ENCODE measurements around the gene CYGB.

The CYGB gene

DNA sequence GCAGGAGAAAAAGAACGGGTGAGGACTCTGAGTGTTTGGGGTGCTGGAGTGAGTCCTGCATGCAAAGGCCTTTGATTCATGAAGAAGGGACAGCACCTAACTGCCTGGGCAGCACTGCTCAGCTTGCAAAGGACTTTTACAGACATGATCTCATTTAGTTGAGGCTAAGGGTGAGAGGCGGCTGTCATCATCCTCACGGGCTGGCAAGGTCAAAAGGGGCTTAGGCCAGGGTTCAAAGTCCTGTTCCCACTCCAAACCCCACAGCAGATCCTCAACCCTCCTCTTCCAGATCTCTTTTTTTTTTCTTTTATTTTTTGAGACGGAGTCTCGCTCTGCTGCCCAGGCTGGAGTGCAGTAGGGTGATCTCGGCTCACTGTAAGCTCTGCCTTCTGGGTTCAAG is 41.0 kb downstream of the CYGB start:
- no peak overlapping the region for H3K27ac ChIP-seq
- in situ Hi-C loops (cut with HindIII; ENCODE audit: low pct_ligation_motif_present, low sequenced_read_pairs), result no loop called here
- TF ChIP-seq, protein P1, sequence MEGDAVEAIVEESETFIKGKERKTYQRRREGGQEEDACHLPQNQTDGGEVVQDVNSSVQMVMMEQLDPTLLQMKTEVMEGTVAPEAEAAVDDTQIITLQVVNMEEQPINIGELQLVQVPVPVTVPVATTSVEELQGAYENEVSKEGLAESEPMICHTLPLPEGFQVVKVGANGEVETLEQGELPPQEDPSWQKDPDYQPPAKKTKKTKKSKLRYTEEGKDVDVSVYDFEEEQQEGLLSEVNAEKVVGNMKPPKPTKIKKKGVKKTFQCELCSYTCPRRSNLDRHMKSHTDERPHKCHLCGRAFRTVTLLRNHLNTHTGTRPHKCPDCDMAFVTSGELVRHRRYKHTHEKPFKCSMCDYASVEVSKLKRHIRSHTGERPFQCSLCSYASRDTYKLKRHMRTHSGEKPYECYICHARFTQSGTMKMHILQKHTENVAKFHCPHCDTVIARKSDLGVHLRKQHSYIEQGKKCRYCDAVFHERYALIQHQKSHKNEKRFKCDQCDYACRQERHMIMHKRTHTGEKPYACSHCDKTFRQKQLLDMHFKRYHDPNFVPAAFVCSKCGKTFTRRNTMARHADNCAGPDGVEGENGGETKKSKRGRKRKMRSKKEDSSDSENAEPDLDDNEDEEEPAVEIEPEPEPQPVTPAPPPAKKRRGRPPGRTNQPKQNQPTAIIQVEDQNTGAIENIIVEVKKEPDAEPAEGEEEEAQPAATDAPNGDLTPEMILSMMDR (IDR thresholded peaks at IDR 0.05; ENCODE audit: low read depth, low read length, missing control alignments), result no peak

DNA sequence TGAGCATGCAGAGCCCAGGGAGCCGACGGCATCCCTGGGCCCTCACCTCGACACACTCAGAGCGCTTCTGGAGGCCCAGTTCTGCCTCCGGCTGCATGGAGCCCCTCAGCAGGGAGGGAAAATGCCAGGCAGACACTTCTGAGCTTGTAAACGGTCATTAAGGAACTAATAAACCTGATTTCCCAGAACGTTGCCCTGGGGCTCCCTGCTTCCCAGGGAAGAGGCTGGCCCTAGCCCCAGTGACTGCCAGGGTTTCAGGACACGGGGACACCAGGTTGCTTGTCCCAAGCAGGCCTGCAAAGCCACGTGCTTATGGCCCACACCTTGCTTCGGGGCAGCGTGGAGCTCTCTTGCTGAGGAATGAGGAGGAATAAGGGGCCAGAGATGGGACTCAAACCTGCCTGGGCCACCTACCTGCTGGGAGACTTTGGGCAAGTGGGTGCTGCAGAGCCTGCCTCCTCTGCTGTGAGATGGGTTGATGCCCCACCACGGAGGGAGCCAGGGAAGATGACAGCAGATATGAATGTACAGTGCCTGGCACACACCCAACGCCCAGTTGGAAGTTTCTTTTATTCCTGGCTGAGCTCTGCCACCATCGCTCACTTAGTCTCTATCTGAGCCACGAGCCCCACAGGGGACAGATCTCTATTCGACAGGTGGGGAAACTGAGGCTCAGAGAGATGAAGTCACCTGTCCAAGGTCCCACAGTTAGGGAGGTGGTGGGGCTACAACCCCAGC is 41.7 kb downstream of the CYGB start:
- H3K4me3 ChIP-seq (ENCODE audit: low read depth, low read length), result no peak overlapping the region
- TF ChIP-seq, protein P1 (IDR thresholded peaks at IDR 0.05; ENCODE audit: low read depth, low read length, missing control alignments), result no peak

More for the DNA sequence above, 41.0 kb downstream of the CYGB start:
- no peak for DNase-seq
- Histone ChIP-seq H3K4me3 (ENCODE audit: low read depth, low read length) (no peak overlapping the region), H3K27me3 (replicated peaks) (no peaks in the 10 kb centered on the region), H3K36me3 (replicated peaks) (no peaks in the 10 kb centered on the region)

DNA sequence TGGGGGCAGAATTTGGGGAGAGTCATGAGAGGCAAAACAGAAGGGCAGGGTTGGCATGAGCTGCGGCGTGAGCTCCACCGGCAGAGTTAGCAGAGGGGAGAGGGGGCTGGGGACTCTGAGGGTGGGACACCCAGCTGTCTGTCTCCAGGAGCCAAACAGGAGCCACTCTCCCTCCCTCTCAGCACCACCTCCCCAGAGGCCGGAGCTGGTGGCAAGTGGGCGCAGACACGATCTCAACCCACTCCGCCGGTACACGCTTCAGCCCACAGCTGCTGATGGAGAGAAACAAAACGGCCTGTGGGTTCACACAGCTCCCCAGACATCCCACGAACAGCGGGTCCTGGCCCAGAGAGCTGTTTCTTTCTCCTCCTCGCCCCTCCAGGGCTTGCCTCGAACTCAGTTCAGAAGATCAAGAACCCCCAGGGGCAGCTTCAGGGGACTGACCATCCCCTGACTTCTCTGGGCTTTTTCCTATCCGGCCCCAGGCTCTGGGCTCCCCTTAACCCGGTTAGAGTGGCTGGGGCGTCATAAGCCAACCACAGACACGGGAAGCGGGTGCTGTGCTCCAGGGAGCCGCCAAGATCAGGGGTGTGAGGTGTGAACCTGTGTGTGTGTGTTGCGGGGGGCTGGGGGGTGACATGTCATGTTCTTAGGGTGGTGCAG is 43.9 kb downstream of the CYGB start:
- DNase-seq, result no peak
- no peaks in the 10 kb centered on the region for H3K27me3 ChIP-seq (replicated peaks)
- H3K4me3 ChIP-seq (ENCODE audit: low read depth, low read length), result no peak overlapping the region
- no peaks in the 10 kb centered on the region for H3K36me3 ChIP-seq (replicated peaks)
- in situ Hi-C loops (cut with HindIII; ENCODE audit: low pct_ligation_motif_present, low sequenced_read_pairs), result no loop called here
- TF ChIP-seq, protein P1 (IDR thresholded peaks at IDR 0.05; ENCODE audit: low read depth, low read length, missing control alignments), result no peak
- peak overlapping the region; percentile 77 for H3K27ac ChIP-seq

More for the DNA sequence above, 41.7 kb downstream of the CYGB start:
- H3K27ac ChIP-seq, result no peak overlapping the region
- H3K27me3 ChIP-seq (replicated peaks), result no peaks in the 10 kb centered on the region
- H3K36me3 ChIP-seq (replicated peaks), result no peaks in the 10 kb centered on the region
- in situ Hi-C loops (cut with HindIII; ENCODE audit: low pct_ligation_motif_present, low sequenced_read_pairs), result no loop called here
- no peak for DNase-seq

DNA sequence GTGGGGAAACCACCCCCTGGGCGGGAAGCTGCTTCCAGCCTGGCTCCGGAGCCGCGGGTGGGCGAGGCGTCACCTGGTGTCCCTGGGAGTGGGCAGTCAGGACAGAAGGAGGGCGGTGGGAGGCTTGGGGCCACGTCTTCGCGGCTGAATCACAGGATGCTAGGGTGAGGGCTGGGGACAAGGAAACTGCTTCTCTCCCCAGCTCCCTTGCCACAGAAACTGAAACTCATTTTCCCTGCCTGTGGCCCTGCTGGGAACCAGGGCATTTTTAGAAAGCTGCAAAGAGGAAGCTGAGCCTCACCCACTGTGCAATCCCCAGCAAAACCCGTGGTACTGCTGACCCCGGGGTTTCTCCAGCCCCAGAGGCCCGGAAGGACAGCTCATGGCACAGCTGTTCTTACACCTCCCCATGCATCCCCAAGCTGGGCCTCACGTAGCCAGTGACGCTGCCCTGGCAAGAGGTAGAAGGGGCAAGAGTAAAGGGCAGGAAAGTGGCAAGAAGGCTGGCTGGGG is 44.5 kb downstream of the CYGB start:
- Histone ChIP-seq H3K27me3 (replicated peaks) (no peaks in the 10 kb centered on the region), H3K27ac (peak overlapping the region; percentile 77), H3K4me3 (ENCODE audit: low read depth, low read length) (peak overlapping the region; percentile 32), H3K36me3 (replicated peaks) (no peaks in the 10 kb centered on the region)
- in situ Hi-C loops (cut with HindIII; ENCODE audit: low pct_ligation_motif_present, low sequenced_read_pairs), result no loop called here
- DNase-seq, result peak; percentile 75
- TF ChIP-seq, protein P1 (IDR thresholded peaks at IDR 0.05; ENCODE audit: low read depth, low read length, missing control alignments), result no peak

DNA sequence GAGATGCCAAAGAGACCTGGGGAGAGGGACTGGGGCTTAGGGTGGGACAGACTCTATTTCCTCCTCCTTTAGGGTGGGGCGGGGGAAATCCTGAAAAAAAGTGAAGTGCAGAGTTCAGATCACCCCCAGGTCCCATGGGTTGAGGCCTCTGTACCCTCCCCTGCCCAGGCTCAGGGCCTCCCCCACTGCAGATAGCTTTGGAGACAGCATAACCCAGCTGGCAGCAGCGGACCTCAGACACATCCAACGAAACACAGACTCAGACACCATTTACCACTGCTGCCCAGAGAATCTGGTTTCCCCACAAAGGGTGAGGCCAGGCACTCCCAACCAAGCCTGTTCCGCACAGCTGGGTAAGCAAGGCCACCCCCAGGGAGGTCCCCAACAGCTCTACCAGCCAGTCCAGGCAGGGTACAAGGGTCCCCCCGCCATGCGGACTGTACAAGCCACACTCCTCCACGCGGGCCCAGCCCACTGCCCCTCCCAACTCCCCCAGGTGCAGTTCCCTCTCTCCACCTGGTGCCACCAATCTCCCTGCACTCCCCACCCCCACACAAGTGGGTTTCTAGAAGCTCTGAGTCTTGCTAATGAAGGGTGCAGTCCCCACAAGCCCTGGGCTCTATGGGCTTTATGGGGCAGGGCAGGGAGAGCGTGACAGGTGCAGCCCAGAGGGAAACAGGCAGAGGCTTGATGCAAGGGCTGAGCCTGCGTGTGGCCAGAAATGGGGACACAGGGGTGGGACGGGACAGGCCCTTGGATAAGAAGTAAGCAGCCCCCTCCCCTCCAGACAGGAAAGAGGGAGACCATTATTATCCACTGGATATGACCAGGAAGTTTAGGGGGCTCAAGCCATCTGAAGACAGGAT is 45.2 kb downstream of the CYGB start:
- TF ChIP-seq, protein P1 (IDR thresholded peaks at IDR 0.05; ENCODE audit: low read depth, low read length, missing control alignments), result no peak
- Histone ChIP-seq H3K36me3 (replicated peaks) (peaks cover 2% of the 10 kb centered on the region), H3K27ac (peak overlapping the region; percentile 77), H3K27me3 (replicated peaks) (no peaks in the 10 kb centered on the region), H3K4me3 (ENCODE audit: low read depth, low read length) (peak overlapping the region; percentile 32)
- in situ Hi-C loops (cut with HindIII; ENCODE audit: low pct_ligation_motif_present, low sequenced_read_pairs), result no loop called here
- no peak for DNase-seq

Measured in brain microvascular endothelial cell (primary cell).